AG10803 (cell line): ENCODE measurements around the gene DCANP1.

ENCODE experiments used
- DNase-seq: peaks from one replicate; pipeline ENCODE4 v3.0.0; 2010; ENCODE audit warnings: low read depth
- H3K4me3 ChIP-seq: 2 replicates; pipeline ENCODE4 v1.5.1; 2011; ENCODE audit warnings: mild to moderate bottlenecking, low read length, control low read depth
- CTCF ChIP-seq: conservative IDR thresholded peaks from 2 replicates; pipeline ENCODE4 v1.5.1; 2011; ENCODE audit warnings: mild to moderate bottlenecking, low read length, control low read depth, inconsistent platforms

Gene DCANP1

GRCh38 chr5:135444360-135444759 lies 2.8 kb downstream of the DCANP1 start:
- DNase-seq = no peak
- TF ChIP-seq CTCF = no peak
- no peak overlapping the region for H3K4me3 ChIP-seq

DNA sequence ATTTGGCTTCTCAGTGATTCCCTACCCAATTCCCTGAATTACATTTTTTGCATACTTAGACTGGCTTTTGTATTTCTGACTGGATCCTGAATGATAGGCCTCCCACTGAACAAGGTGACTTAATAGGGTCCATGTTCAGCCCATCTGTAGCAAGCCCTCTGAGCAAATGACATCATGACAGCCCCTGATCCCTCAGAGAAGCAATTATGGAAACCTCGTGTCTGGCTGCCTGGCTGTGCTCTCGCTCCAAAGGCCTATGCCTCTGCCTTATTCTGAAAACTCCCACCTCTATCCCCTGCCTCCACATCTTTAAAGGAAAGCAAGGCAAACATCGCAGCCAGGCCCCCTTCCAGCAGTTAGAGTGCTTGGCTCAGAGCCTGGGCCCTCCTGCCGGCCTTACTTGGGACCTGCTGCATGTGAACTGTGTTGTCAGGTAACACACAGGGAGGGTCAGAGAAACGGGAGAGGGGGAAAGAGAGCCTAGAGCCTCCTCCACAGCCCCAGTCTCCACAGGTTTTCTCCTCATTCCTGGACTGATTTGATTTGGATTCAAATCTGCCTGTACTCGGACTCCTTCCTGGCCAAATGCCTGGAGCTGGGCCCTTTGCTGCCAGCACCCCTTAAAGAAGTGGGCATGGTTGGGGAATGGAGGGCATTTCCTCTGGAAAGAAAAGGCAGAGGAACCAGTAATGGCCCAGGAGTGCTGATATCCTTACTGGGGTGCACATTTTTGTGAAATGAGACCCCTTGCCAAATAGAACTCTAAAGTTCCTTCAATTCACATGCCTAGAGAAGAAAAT lies 3.8 kb downstream of the DCANP1 start:
- no peak for TF ChIP-seq CTCF
- no peak for DNase-seq
- no peak overlapping the region for H3K4me3 ChIP-seq

DNA sequence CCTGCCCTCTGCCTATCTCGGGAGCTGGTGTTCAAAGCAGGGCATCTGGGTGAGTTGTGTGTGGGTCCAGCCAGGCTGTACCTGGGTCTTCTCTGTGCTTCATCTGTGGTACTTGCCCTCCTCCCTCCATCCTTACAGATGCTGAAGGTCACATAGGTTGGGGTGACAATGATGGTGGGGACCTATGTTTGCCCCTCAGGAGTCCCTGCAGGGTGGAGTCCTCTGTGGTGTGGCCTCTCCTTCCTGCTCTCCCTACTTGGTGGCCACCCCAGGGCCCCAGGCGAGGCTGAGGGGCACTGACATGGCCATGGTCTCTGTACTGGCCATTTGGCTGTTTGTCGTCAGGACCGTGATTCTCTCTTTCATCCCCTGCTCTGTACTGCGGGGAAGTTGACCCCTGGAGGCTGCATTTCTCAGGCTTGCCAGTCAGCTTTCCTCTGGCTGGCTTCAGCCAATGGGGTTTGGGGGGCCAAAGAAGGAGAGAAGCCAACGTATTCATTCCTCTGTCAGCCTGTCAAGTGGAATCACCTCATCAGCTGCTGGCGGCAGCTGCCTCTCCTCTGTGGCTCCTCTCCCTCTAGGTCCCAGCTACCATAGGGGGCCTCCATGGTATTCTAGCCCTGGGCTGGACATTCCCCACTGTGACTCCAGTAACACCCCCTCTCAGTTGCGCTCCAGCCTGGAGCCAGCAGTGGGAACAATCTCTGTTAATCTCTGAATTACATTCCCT lies 4.6 kb downstream of the DCANP1 start:
- no peak for DNase-seq
- no peak for TF ChIP-seq CTCF
- H3K4me3 ChIP-seq = no peak overlapping the region

GRCh38 chr5:135441919-135442318 lies 5.2 kb downstream of the DCANP1 start:
- no peak overlapping the region for H3K4me3 ChIP-seq
- no peak for DNase-seq
- no peak for TF ChIP-seq CTCF

DNA sequence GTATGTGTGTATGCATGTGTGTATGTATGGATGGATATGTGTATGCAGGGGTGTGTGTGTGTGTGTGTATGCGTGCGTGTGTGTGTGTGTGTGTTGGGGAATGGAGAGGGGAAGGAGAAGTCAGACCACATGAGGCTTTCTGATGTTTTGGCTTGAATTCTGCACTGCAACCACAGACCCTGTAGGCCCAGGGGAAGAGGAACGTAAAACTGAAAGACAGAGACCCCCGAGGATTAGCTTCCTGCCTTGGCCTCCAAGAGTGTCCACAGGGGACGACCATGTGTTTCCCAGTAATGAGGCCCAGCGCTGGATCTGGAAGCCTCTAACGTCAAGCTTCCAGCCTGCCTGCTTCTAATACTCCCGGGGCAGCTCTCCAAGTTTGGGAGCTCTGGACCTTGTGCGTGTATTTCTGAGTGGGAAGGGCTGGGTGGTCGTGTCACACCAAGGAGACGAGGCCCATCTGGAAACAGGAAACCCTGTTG lies 5.8 kb downstream of the DCANP1 start:
- TF ChIP-seq CTCF = no peak
- H3K4me3 ChIP-seq = no peak overlapping the region
- no peak for DNase-seq

DNA sequence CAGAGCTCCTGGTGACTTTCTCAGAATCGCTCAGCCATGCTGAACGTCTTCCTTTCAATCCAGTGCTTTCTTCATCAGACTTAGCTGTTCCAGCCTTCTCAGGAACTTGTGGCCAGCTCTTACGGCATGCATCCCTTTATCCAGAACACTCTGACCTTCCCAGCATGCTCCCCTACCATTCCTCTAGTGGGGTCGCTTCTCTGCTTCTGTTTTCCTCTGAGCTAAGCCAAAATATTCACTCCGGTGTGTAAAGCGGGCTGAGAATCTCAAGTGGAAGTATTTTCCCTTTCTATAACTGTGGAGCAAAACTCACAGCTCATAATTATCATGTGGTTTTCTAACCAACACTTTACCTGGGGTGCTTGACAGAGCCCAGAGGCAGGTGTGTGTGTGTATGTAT lies 6.2 kb downstream of the DCANP1 start:
- DNase-seq = no peak
- no peak for TF ChIP-seq CTCF
- H3K4me3 ChIP-seq = no peak overlapping the region
